ENCODE data around the gene SUPT3H.

DNA sequence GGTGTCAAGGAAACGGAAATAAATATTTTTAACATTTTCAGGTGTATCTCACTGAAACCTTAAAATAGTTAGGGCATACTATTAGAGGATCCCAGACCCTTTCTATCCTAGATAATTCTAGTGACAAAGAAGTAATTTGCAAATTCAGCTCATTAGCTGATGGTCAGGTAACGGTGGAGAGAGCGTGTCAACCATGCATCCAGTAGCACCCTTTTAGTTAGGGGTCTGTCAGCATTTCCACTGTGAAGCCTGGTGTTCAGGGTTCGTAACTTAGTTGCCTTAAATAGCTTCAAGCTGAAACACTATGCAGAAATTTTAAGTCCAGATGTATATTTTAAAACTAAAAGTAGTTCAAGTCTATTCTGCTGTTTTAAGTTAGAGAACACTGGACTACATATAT lies 48.5 kb upstream of the SUPT3H start:
- TF ChIP-seq, protein P1, sequence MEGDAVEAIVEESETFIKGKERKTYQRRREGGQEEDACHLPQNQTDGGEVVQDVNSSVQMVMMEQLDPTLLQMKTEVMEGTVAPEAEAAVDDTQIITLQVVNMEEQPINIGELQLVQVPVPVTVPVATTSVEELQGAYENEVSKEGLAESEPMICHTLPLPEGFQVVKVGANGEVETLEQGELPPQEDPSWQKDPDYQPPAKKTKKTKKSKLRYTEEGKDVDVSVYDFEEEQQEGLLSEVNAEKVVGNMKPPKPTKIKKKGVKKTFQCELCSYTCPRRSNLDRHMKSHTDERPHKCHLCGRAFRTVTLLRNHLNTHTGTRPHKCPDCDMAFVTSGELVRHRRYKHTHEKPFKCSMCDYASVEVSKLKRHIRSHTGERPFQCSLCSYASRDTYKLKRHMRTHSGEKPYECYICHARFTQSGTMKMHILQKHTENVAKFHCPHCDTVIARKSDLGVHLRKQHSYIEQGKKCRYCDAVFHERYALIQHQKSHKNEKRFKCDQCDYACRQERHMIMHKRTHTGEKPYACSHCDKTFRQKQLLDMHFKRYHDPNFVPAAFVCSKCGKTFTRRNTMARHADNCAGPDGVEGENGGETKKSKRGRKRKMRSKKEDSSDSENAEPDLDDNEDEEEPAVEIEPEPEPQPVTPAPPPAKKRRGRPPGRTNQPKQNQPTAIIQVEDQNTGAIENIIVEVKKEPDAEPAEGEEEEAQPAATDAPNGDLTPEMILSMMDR (IDR thresholded peaks at IDR 0.05), result no peak
- no peak for TF ChIP-seq POLR2A (IDR thresholded peaks at IDR 0.05)
